Measurements from ENCODE around the gene SHC1. TPM values are rescaled to one million over a fixed set of nuclear protein-coding genes. Genes with fewer than 3 reads are reported as not detected.

SHC1 gene
- total RNA-seq, 2 experiments from 2014 or later, result 43.4 to 46.5 TPM

GRCh38 chr1:154931940-154932487 is 38.5 kb downstream of the SHC1 start:
- H3K4me3 Mint-ChIP-seq, result no peak overlapping the region
- peaks cover 27% of the 10 kb centered on the region for H3K36me3 Mint-ChIP-seq
- no peak overlapping the region for H3K27ac Mint-ChIP-seq
- ChIA-PET CTCF (interaction anchor here (1.3 kb wide), 1 partner anchor 12 kb away, joined by 3 read pairs; no protein-coding TSS in a partner anchor), POLR2A (no interaction called here)
- no peaks in the 10 kb centered on the region for H3K9me3 Mint-ChIP-seq
- H3K4me1 Mint-ChIP-seq (ENCODE audit: low read depth), result peaks cover 18% of the 10 kb centered on the region
- no peak for DNase-seq
- H3K27me3 Mint-ChIP-seq, result no peaks in the 10 kb centered on the region
- intact Hi-C loops (cut with micrococcal nuclease), result no loop called here

GRCh38 chr1:154926201-154926600 is 44.3 kb downstream of the SHC1 start:
- no peaks in the 10 kb centered on the region for H3K9me3 Mint-ChIP-seq
- H3K4me1 Mint-ChIP-seq (ENCODE audit: low read depth), result no peaks in the 10 kb centered on the region
- H3K4me3 Mint-ChIP-seq, result no peak overlapping the region
- H3K27me3 Mint-ChIP-seq, result no peaks in the 10 kb centered on the region
- DNase-seq, result no peak
- ChIA-PET CTCF (interaction anchor here (0.6 to 1.1 kb wide), 3 partner anchors 10 to 432 kb away, joined by 3 to 4 read pairs (median 3); partner anchors contain the start of gene PMVK), POLR2A (no interaction called here)
- peaks cover 44% of the 10 kb centered on the region for H3K36me3 Mint-ChIP-seq
- H3K27ac Mint-ChIP-seq, result no peak overlapping the region
- intact Hi-C loops (cut with micrococcal nuclease), result no loop called here

GRCh38 chr1:154925335-154926170 is 45.0 kb downstream of the SHC1 start:
- POLR2A ChIA-PET, result no interaction called here
- intact Hi-C loops (cut with micrococcal nuclease), result no loop called here
- DNase-seq, result no peak
- H3K4me1 Mint-ChIP-seq (ENCODE audit: low read depth), result no peaks in the 10 kb centered on the region
- H3K27ac Mint-ChIP-seq, result no peak overlapping the region
- CTCF ChIA-PET, result interaction anchor here (1.0 to 1.1 kb wide), 2 partner anchors 11 to 256 kb away, joined by 3 to 4 read pairs; partner anchors contain the start of gene PMVK
- peaks cover 41% of the 10 kb centered on the region for H3K36me3 Mint-ChIP-seq
- no peak overlapping the region for H3K4me3 Mint-ChIP-seq
- H3K27me3 Mint-ChIP-seq, result no peaks in the 10 kb centered on the region
- no peaks in the 10 kb centered on the region for H3K9me3 Mint-ChIP-seq

- Mint-ChIP-seq H3K4me1 (ENCODE audit: low read depth) (no peaks in the 10 kb centered on the region), H3K9me3 (no peaks in the 10 kb centered on the region), H3K4me3 (no peak overlapping the region), H3K27me3 (no peaks in the 10 kb centered on the region), H3K27ac (no peak overlapping the region), H3K36me3 (peaks cover 34% of the 10 kb centered on the region)
- intact Hi-C loops (cut with micrococcal nuclease), result no loop called here
- POLR2A ChIA-PET, result no interaction called here
- no peak for DNase-seq
- CTCF ChIA-PET, result no interaction called here
Observed at GRCh38 chr1:154923695-154924094, 46.9 kb downstream of the SHC1 start.

- POLR2A ChIA-PET, result interaction anchor here (0.5 to 0.9 kb wide), 2 partner anchors 9 to 150 kb away, joined by 3 read pairs; no protein-coding TSS in a partner anchor
Observed at GRCh38 chr1:154913273-154913672, 57.3 kb downstream of the SHC1 start.

GRCh38 chr1:154912755-154913154 is 57.8 kb downstream of the SHC1 start:
- Mint-ChIP-seq H3K4me3 (no peak overlapping the region), H3K27me3 (no peaks in the 10 kb centered on the region), H3K4me1 (ENCODE audit: low read depth) (peaks cover 2% of the 10 kb centered on the region), H3K9me3 (peaks cover 5% of the 10 kb centered on the region), H3K36me3 (peaks cover 12% of the 10 kb centered on the region), H3K27ac (no peak overlapping the region)
- intact Hi-C loops (cut with micrococcal nuclease), result no loop called here
- ChIA-PET CTCF (interaction anchor here (1.1 kb wide), 1 partner anchor 138 kb away, joined by 3 read pairs; the partner anchor contains the start of gene ADAM15), POLR2A (interaction anchor here (0.5 to 0.9 kb wide), 2 partner anchors 9 to 150 kb away, joined by 3 read pairs; no protein-coding TSS in a partner anchor)
- no peak for DNase-seq

More at GRCh38 chr1:154913273-154913672, 57.3 kb downstream of the SHC1 start:
- Mint-ChIP-seq H3K4me1 (ENCODE audit: low read depth) (peaks cover 2% of the 10 kb centered on the region), H3K27ac (no peak overlapping the region), H3K36me3 (peaks cover 12% of the 10 kb centered on the region), H3K27me3 (no peaks in the 10 kb centered on the region), H3K9me3 (peaks cover 5% of the 10 kb centered on the region), H3K4me3 (no peak overlapping the region)
- no peak for DNase-seq
- CTCF ChIA-PET, result no interaction called here
- intact Hi-C loops (cut with micrococcal nuclease), result no loop called here

Small RNA genes lying within 50 kb of the gene (microRNA-seq; reads per million reads assigned to microRNA genes)
- not detected for gene MIR4258 (ENCODE audit: borderline microRNAs expressed, borderline number of aligned reads, borderline replicate concordance)

Other genes starting within 250 kb of the SHC1 start
- gene KCNN3, start 100.5 kb downstream of the SHC1 start, total RNA-seq, result under 1 TPM; 0.02 to 0.14 TPM
- 10 to 100 TPM; 51.2 to 54.0 TPM for gene PMVK, start 34.0 kb downstream of the SHC1 start, total RNA-seq
- gene PBXIP1, start 14.6 kb downstream of the SHC1 start, total RNA-seq, result 10 to 100 TPM; 55.9 to 57.3 TPM
- gene PYGO2, start 9.0 kb downstream of the SHC1 start, total RNA-seq, result 10 to 100 TPM; 31.5 to 32.4 TPM
- 100 to 1,000 TPM; 197 to 205 TPM for gene CKS1B, start 3.9 kb upstream of the SHC1 start, total RNA-seq
- 10 to 100 TPM; 45.4 to 49.4 TPM for gene FLAD1, start 12.6 kb upstream of the SHC1 start, total RNA-seq
- under 1 TPM; 0.36 to 0.56 TPM for gene LENEP, start 22.8 kb upstream of the SHC1 start, total RNA-seq
- 100 to 1,000 TPM; 124 to 125 TPM for gene ZBTB7B, start 32.1 kb upstream of the SHC1 start, total RNA-seq
- 1 to 10 TPM; 1.1 to 1.3 TPM for gene DCST2, start 63.0 kb upstream of the SHC1 start, total RNA-seq
- under 1 TPM in 1 of 2 experiments, not detected in 1; 0.14 TPM for gene DCST1, start 63.1 kb upstream of the SHC1 start, total RNA-seq
- 10 to 100 TPM; 54.3 to 60.5 TPM for gene ADAM15, start 80.6 kb upstream of the SHC1 start, total RNA-seq
- 1 to 10 TPM; 5.0 to 6.1 TPM for gene EFNA4, start 93.0 kb upstream of the SHC1 start, total RNA-seq
- 1 to 10 TPM; 2.4 to 2.6 TPM for gene EFNA3, start 108.1 kb upstream of the SHC1 start, total RNA-seq
- under 1 TPM in 1 of 2 experiments, not detected in 1; 0.24 TPM for gene EFNA1, start 157.1 kb upstream of the SHC1 start, total RNA-seq
- 10 to 100 TPM; 60.1 TPM for gene SLC50A1, start 165.1 kb upstream of the SHC1 start, total RNA-seq
- 10 to 100 TPM; 34.1 to 37.7 TPM for gene DPM3, start 169.8 kb upstream of the SHC1 start, total RNA-seq
- 100 to 1,000 TPM; 138 to 146 TPM for gene KRTCAP2, start 202.6 kb upstream of the SHC1 start, total RNA-seq
- gene TRIM46, start 203.1 kb upstream of the SHC1 start, total RNA-seq, result 1 to 10 TPM; 6.3 to 7.1 TPM
- gene THBS3, start 237.2 kb upstream of the SHC1 start, total RNA-seq, result 10 to 100 TPM; 15.6 to 17.3 TPM
- 10 to 100 TPM; 45.2 to 47.9 TPM for gene MTX1, start 237.9 kb upstream of the SHC1 start, total RNA-seq

Data from activated CD4-positive, alpha-beta memory T cell treated with anti-CD3 and anti-CD28 coated beads for 36 hours (primary cell).